ENCODE results near the gene BICRA.

The BICRA gene

DNA sequence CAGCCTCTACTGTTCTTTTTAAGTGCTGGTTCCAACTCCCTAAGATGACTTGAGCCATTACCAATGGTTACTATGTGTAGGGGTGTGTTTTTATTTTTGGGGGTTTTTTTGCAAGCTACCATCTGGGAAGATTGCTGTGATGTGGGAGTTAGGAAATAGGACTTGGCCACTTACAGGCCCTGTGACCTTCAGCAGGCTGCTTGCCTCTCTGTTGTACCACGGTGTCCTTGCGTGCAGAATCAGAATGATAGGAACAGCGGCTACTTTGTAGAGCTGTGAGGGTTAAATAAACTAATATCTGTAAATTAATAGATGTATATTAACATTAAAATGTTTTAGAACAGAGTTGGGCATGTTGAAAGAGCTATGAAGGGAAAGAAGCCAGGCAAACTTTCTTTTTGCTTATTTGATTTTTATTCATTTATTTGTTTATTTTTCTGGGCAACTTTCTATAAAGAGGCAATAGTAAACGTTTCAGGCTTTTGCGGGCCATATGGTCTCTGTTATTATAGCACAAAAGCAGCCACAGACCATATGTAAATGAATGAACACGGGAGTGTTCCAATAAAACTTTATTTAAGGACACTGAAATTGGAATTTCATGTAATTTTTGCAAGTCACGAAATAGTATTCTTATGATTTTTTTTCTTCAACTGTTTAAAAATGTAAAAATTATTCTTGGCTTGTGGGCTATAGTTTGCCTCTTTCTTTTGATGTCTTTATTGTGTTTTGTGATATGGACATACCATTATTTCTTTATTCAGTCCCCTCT lies 77.9 kb downstream of the BICRA start:
- in situ Hi-C loops (cut with MboI; ENCODE audit: low sequenced_read_pairs) = no loop called here
- Histone ChIP-seq H3K36me3 (replicated peaks) (no peaks in the 10 kb centered on the region; the same call in 1 of the 2 replicates), H3K4me1 (peaks cover 7% of the 10 kb centered on the region), H3K27me3 (ENCODE audit: low read depth) (no peaks in the 10 kb centered on the region), H3K4me3 (no peak overlapping the region), H3K9me3 (no peaks in the 10 kb centered on the region)
- DNase-seq (ENCODE audit: low spot score in 2 of 2) = no peak

- Histone ChIP-seq H3K36me3 (replicated peaks) (no peaks in the 10 kb centered on the region), H3K4me1 (peaks cover 4% of the 10 kb centered on the region), H3K27me3 (ENCODE audit: low read depth) (no peaks in the 10 kb centered on the region), H3K4me3 (no peak overlapping the region), H3K9me3 (no peaks in the 10 kb centered on the region)
- in situ Hi-C loops (cut with MboI; ENCODE audit: low sequenced_read_pairs) = no loop called here
- no peak for DNase-seq (ENCODE audit: low spot score in 2 of 2)
These were observed 79.0 kb downstream of the BICRA start for GRCh38 chr19:47687906-47688305.

- Histone ChIP-seq H3K4me1 (no peaks in the 10 kb centered on the region), H3K27me3 (ENCODE audit: low read depth) (no peaks in the 10 kb centered on the region), H3K4me3 (no peak overlapping the region), H3K9me3 (no peaks in the 10 kb centered on the region), H3K36me3 (replicated peaks) (no peaks in the 10 kb centered on the region)
- in situ Hi-C loops (cut with MboI; ENCODE audit: low sequenced_read_pairs) = loop anchor here (10.0 kb wide), 1 partner anchor 396 kb away; no protein-coding TSS in a partner anchor
- no peak for DNase-seq (ENCODE audit: low spot score in 2 of 2)
These were observed 82.2 kb downstream of the BICRA start for GRCh38 chr19:47691090-47691489.

DNA sequence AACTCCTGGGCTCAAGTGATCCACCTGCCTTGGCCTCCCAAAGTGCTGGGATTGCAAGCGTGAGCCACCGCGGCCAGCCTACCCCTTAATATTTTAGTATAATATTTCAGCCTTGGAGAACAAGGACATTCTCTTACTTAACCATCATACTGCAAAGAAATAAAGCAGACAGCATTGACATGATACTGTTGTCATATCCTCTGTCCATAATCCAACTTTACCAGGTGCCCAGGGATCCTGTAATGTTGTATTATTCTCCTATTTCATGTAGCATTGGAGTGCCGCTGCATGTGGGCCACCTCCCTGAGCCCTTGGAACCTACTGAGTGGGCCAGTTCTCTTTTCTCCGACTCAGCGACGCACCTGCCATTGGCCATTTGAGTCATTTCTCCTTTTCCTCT lies 82.8 kb downstream of the BICRA start:
- Histone ChIP-seq H3K36me3 (replicated peaks) (no peaks in the 10 kb centered on the region), H3K4me3 (no peak overlapping the region), H3K9me3 (no peaks in the 10 kb centered on the region), H3K27me3 (ENCODE audit: low read depth) (no peaks in the 10 kb centered on the region), H3K4me1 (no peaks in the 10 kb centered on the region)
- in situ Hi-C loops (cut with MboI; ENCODE audit: low sequenced_read_pairs) = loop anchor here (10.0 kb wide), 1 partner anchor 397 kb away; no protein-coding TSS in a partner anchor
- DNase-seq (ENCODE audit: low spot score in 2 of 2) = no peak

- Histone ChIP-seq H3K36me3 (replicated peaks) (peaks cover 3% of the 10 kb centered on the region), H3K4me1 (no peaks in the 10 kb centered on the region), H3K9me3 (no peaks in the 10 kb centered on the region), H3K27me3 (ENCODE audit: low read depth) (no peaks in the 10 kb centered on the region), H3K4me3 (no peak overlapping the region)
- no peak for DNase-seq (ENCODE audit: low spot score in 2 of 2)
- in situ Hi-C loops (cut with MboI; ENCODE audit: low sequenced_read_pairs) = loop anchor here (10.0 kb wide), 1 partner anchor 399 kb away; no protein-coding TSS in a partner anchor
These were observed 84.6 kb downstream of the BICRA start for GRCh38 chr19:47693489-47693888.

- no peaks in the 10 kb centered on the region for H3K4me1 ChIP-seq
- H3K4me3 ChIP-seq = no peak overlapping the region
- H3K36me3 ChIP-seq (replicated peaks) = peaks cover 8% of the 10 kb centered on the region
- H3K27me3 ChIP-seq (ENCODE audit: low read depth) = no peaks in the 10 kb centered on the region
- in situ Hi-C loops (cut with MboI; ENCODE audit: low sequenced_read_pairs) = loop anchor here (10.0 kb wide), 1 partner anchor 399 kb away; no protein-coding TSS in a partner anchor
- H3K9me3 ChIP-seq = no peaks in the 10 kb centered on the region
- DNase-seq (ENCODE audit: low spot score in 2 of 2) = no peak
These were observed 85.0 kb downstream of the BICRA start for GRCh38 chr19:47693903-47694302.

- no peaks in the 10 kb centered on the region for H3K27me3 ChIP-seq (ENCODE audit: low read depth)
- H3K4me3 ChIP-seq = no peak overlapping the region
- in situ Hi-C loops (cut with MboI; ENCODE audit: low sequenced_read_pairs) = loop anchor here (5.0 to 10.0 kb wide), 2 partner anchors 257 to 400 kb away; no protein-coding TSS in a partner anchor
- no peaks in the 10 kb centered on the region for H3K4me1 ChIP-seq
- no peak for DNase-seq (ENCODE audit: low spot score in 2 of 2)
- H3K9me3 ChIP-seq = no peaks in the 10 kb centered on the region
- peaks cover 15% of the 10 kb centered on the region for H3K36me3 ChIP-seq (replicated peaks)
These were observed 85.7 kb downstream of the BICRA start for GRCh38 chr19:47694466-47695273.

DNA sequence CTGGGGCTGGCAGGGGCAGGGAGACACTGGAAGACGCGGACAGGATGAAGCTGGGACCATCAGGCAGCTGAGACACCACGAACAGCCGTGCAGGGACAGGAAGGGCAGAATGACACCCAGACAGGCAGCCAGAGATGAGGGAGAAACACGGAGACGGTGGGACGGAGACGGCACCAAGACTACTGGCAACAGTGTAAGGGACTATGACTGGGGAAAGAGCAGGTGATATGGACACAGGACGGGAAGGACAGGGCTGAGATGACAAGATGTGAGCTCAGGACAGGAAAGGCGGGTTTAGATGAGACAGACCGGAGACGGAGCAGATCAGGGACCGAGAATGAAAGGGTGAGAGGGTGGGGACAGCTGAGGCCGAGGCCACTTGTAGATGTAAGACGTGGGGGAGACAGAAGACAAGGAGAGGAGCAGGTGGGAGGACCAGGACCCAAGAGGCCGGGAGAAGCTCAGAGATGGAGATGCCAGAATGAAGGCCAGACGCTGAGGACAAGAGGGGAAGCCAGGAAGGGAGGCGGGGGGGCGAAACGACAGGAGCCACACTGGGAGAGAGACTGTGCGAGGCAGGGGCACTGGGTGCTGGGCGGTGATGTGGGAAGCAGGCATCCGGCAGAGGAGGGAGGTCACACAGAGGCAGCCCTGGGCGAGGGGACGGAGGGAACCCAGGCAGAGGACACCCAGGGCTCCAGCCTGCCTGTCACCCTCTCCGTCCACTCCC lies 86.8 kb downstream of the BICRA start:
- no peaks in the 10 kb centered on the region for H3K4me1 ChIP-seq
- H3K9me3 ChIP-seq = no peaks in the 10 kb centered on the region
- H3K4me3 ChIP-seq = no peak overlapping the region
- peaks cover 22% of the 10 kb centered on the region for H3K36me3 ChIP-seq (replicated peaks)
- no peak for DNase-seq (ENCODE audit: low spot score in 2 of 2)
- no peaks in the 10 kb centered on the region for H3K27me3 ChIP-seq (ENCODE audit: low read depth)
- in situ Hi-C loops (cut with MboI; ENCODE audit: low sequenced_read_pairs) = loop anchor here (5.0 to 10.0 kb wide), 2 partner anchors 258 to 401 kb away; no protein-coding TSS in a partner anchor

GRCh38 chr19:47696635-47697034 lies 87.7 kb downstream of the BICRA start:
- H3K36me3 ChIP-seq (replicated peaks) = peaks cover 26% of the 10 kb centered on the region
- H3K4me3 ChIP-seq = no peak overlapping the region
- no peaks in the 10 kb centered on the region for H3K27me3 ChIP-seq (ENCODE audit: low read depth)
- in situ Hi-C loops (cut with MboI; ENCODE audit: low sequenced_read_pairs) = loop anchor here (5.0 to 10.0 kb wide), 2 partner anchors 259 to 402 kb away; no protein-coding TSS in a partner anchor
- H3K9me3 ChIP-seq = no peaks in the 10 kb centered on the region
- no peaks in the 10 kb centered on the region for H3K4me1 ChIP-seq
- no peak for DNase-seq (ENCODE audit: low spot score in 2 of 2)

DNA sequence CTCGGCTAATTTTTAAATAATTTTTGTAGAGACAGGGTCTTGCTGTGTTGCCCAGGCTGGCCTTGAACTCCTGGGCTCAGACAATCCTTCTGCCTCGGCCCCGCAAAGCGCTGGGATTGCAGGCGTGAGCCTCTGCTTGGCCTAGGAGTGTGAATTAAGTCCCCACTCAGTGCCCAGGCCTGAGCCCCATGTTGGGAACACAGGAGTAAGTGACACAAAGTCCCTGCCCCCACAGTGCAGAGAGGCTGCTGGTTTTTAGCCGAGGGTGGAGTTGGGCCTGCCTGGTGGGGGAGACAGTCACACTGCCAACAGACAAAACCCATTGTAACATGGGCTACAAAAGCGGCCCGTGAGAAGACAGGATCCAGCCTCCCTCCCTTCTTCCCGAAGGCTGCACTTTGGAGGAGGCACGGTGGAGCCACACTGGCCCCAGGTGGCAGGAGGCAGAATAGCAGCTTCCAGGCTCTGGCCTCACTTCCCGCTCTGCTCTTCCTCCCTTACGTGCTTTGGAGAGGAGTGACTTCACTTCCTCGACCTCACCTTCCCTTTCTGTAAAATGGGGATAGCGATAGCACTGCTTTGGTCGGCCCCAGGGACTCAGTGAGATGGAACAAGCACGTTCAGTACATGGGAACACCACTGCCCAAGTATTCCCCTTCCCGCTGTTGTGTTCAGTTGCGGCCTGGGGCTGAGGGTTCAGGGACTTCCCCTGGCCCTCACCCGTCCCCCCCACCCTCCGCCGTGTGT lies 89.1 kb downstream of the BICRA start:
- no peak overlapping the region for H3K4me3 ChIP-seq
- DNase-seq (ENCODE audit: low spot score in 2 of 2) = peak; percentile 78 to 88
- no peaks in the 10 kb centered on the region for H3K9me3 ChIP-seq
- in situ Hi-C loops (cut with MboI; ENCODE audit: low sequenced_read_pairs) = loop anchor here (5.0 to 10.0 kb wide), 2 partner anchors 261 to 403 kb away; no protein-coding TSS in a partner anchor
- H3K4me1 ChIP-seq = no peaks in the 10 kb centered on the region
- peaks cover 26% of the 10 kb centered on the region for H3K36me3 ChIP-seq (replicated peaks)
- H3K27me3 ChIP-seq (ENCODE audit: low read depth) = no peaks in the 10 kb centered on the region

DNA sequence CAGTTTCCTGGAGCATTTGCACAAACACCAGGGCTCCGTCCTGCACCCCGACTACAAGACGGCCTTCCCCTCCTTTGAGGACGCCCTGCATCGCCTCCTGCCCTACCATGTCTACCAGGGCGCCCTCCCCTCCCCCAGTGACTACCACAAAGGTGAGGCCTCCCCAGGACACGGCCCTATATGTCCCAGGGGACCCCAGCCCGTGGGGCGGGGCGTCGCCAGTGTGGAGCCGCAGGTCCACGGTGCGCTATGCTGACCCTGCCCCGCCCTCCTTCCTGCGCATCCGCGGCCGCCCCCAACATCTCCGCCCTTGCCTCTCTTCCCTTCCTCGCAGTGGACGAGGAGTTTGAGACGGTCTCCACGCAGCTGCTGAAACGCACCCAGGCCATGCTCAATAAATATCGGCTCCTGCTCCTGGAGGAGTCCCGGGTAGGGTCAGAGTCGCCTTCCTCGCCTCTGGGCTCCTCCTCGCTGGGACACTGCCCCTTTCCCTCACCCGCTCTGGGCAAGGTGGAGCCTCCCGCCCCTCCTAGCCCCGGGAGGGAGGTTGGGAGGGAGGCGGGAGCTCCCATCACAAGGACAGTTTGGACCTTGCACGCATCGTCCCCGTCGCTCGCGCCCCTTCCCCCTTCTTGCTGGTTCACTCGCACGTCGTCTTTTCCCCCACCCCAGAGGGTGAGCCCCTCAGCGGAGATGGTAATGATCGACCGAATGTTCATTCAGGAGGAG lies 89.9 kb downstream of the BICRA start:
- in situ Hi-C loops (cut with MboI; ENCODE audit: low sequenced_read_pairs) = loop anchor here (5.0 to 10.0 kb wide), 2 partner anchors 261 to 404 kb away; no protein-coding TSS in a partner anchor
- H3K36me3 ChIP-seq (replicated peaks) = peaks cover 26% of the 10 kb centered on the region
- no peaks in the 10 kb centered on the region for H3K4me1 ChIP-seq
- H3K27me3 ChIP-seq (ENCODE audit: low read depth) = no peaks in the 10 kb centered on the region
- H3K4me3 ChIP-seq = no peak overlapping the region
- no peaks in the 10 kb centered on the region for H3K9me3 ChIP-seq
- DNase-seq (ENCODE audit: low spot score in 2 of 2) = no peak

GRCh38 chr19:47699360-47699917 lies 90.5 kb downstream of the BICRA start:
- H3K4me1 ChIP-seq = no peaks in the 10 kb centered on the region
- in situ Hi-C loops (cut with MboI; ENCODE audit: low sequenced_read_pairs) = loop anchor here (5.0 to 10.0 kb wide), 2 partner anchors 262 to 405 kb away; no protein-coding TSS in a partner anchor
- peaks cover 26% of the 10 kb centered on the region for H3K36me3 ChIP-seq (replicated peaks)
- H3K4me3 ChIP-seq = no peak overlapping the region
- peak; percentile 21 to 83 for DNase-seq (ENCODE audit: low spot score in 2 of 2)
- no peaks in the 10 kb centered on the region for H3K9me3 ChIP-seq
- H3K27me3 ChIP-seq (ENCODE audit: low read depth) = no peaks in the 10 kb centered on the region

Measured in HAP-1 (cell line).